ENCODE measurements around the gene ENDOV. TPM values are rescaled to one million over a fixed set of nuclear protein-coding genes. Genes with fewer than 3 reads are reported as not detected.

Gene ENDOV
- polyA plus RNA-seq, 1 donor (not counting 4 experiments of a cell fraction or from before 2014, with no cell fraction given) = 10.9 TPM

DNA sequence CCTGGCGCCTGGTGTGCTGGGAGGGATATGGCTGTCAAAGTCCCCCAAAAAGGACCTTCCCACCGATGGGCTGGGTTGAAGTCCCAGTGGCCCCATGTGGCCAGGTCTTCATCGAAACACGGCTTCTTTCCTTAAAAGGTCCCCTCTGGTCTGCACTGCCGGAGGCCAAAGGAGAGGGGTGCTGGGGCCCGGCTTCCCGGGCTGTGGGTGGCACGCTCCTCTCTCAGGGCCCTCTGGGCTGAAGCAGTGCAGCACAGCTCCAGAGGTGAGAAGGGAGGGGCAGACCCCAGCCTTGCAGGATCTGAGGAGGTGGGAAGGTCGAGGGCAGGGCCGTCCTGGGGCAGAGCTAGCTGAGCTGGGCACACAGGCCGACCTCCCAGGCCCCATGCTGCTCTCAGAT is 54.7 kb downstream of the ENDOV start:
- H3K79me2 ChIP-seq (ENCODE audit: control insufficient read depth, insufficient read depth, low read length) = no peaks in the 10 kb centered on the region
- H3K36me3 ChIP-seq (ENCODE audit: control insufficient read depth in 2 of 2, extremely low read depth in 1 of 2, insufficient read depth in 2 of 2, low read length in 2 of 2) = no peaks in the 10 kb centered on the region
- H3K4me1 ChIP-seq (ENCODE audit: control insufficient read depth, extremely low read depth, insufficient read depth, low read length) = peaks cover under 1% of the 10 kb centered on the region
- no peak for TF ChIP-seq EZH2 (IDR thresholded peaks at IDR 0.05; ENCODE audit: low read length)
- H3K9ac ChIP-seq (ENCODE audit: control insufficient read depth, extremely low read depth, insufficient read depth, low read length) = no peak overlapping the region
- no peak overlapping the region for H2AFZ ChIP-seq (ENCODE audit: control insufficient read depth, low read length)
- H3K27me3 ChIP-seq (ENCODE audit: control insufficient read depth, extremely low read depth, insufficient read depth, low read length) = peaks cover 83% of the 10 kb centered on the region
- H4K20me1 ChIP-seq (ENCODE audit: control insufficient read depth, extremely low read depth, insufficient read depth, low read length) = peaks cover under 1% of the 10 kb centered on the region
- DNase-seq (ENCODE audit: low read depth, low spot score) (no peak), FAIRE-seq (no peak)
- H3K4me3 ChIP-seq (ENCODE audit: control insufficient read depth in 2 of 3, extremely low read depth in 1 of 3, insufficient read depth in 2 of 3, low read depth in 1 of 3, low read length in 3 of 3) = no peak overlapping the region
- no peaks in the 10 kb centered on the region for H3K9me3 ChIP-seq (ENCODE audit: control insufficient read depth, low read depth, low read length)
- H3K4me2 ChIP-seq (ENCODE audit: control insufficient read depth, extremely low read depth, insufficient read depth, low read depth, low read length) = no peak overlapping the region
- no peak overlapping the region for H3K27ac ChIP-seq (ENCODE audit: control insufficient read depth, insufficient read depth, low read length)
- dilution Hi-C loops (cut with MboI; ENCODE audit: extremely low pct_ligation_motif_present, low sequenced_read_pairs) = no loop called here
- no peaks in the 10 kb centered on the region for H3K9me1 ChIP-seq (ENCODE audit: control insufficient read depth, extremely low read depth, insufficient read depth, low read length)

DNA sequence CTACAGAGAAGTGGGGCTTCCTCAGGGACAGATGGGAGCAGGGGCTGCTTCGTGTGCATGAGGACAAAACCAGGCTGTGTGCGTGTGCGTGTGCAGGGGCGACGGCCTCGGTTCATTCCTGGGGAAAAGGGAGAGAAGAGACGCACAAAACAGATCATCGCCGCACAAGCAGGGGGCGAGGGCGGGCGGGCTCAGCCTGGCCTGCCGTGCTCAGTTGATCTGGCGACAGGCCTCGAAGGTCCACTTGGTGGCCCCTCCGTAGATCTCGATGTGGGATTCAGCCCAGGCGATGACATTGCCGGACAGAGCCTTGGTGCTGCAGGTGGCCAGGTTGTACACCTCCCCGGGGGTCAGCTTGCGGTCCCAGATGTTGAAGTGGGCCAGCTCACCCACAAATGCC is 55.6 kb downstream of the ENDOV start:
- no peak for TF ChIP-seq EZH2 (IDR thresholded peaks at IDR 0.05; ENCODE audit: low read length)
- TF ChIP-seq, protein P1, sequence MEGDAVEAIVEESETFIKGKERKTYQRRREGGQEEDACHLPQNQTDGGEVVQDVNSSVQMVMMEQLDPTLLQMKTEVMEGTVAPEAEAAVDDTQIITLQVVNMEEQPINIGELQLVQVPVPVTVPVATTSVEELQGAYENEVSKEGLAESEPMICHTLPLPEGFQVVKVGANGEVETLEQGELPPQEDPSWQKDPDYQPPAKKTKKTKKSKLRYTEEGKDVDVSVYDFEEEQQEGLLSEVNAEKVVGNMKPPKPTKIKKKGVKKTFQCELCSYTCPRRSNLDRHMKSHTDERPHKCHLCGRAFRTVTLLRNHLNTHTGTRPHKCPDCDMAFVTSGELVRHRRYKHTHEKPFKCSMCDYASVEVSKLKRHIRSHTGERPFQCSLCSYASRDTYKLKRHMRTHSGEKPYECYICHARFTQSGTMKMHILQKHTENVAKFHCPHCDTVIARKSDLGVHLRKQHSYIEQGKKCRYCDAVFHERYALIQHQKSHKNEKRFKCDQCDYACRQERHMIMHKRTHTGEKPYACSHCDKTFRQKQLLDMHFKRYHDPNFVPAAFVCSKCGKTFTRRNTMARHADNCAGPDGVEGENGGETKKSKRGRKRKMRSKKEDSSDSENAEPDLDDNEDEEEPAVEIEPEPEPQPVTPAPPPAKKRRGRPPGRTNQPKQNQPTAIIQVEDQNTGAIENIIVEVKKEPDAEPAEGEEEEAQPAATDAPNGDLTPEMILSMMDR (optimal IDR thresholded peaks at IDR 0.05 in 1 of 3, IDR thresholded peaks at IDR 0.05 in 1 of 3, conservative IDR thresholded peaks at IDR 0.05 in 1 of 3; ENCODE audit: extremely low read depth in 1 of 3, insufficient read depth in 2 of 3, low read length in 3 of 3) = no peak
- dilution Hi-C loops (cut with MboI; ENCODE audit: extremely low pct_ligation_motif_present, low sequenced_read_pairs) = no loop called here
- no peak overlapping the region for H3K4me3 ChIP-seq (ENCODE audit: control insufficient read depth in 2 of 3, extremely low read depth in 1 of 3, insufficient read depth in 2 of 3, low read depth in 1 of 3, low read length in 3 of 3)
- H4K20me1 ChIP-seq (ENCODE audit: control insufficient read depth, extremely low read depth, insufficient read depth, low read length) = peaks cover 3% of the 10 kb centered on the region
- H3K9ac ChIP-seq (ENCODE audit: control insufficient read depth, extremely low read depth, insufficient read depth, low read length) = no peak overlapping the region
- peaks cover 85% of the 10 kb centered on the region for H3K27me3 ChIP-seq (ENCODE audit: control insufficient read depth, extremely low read depth, insufficient read depth, low read length)
- no peaks in the 10 kb centered on the region for H3K9me3 ChIP-seq (ENCODE audit: control insufficient read depth, low read depth, low read length)
- H3K4me1 ChIP-seq (ENCODE audit: control insufficient read depth, extremely low read depth, insufficient read depth, low read length) = peaks cover 7% of the 10 kb centered on the region
- no peak overlapping the region for H3K27ac ChIP-seq (ENCODE audit: control insufficient read depth, insufficient read depth, low read length)
- no peak overlapping the region for H2AFZ ChIP-seq (ENCODE audit: control insufficient read depth, low read length)
- FAIRE-seq (no peak), DNase-seq (ENCODE audit: low read depth, low spot score) (no peak)
- no peaks in the 10 kb centered on the region for H3K79me2 ChIP-seq (ENCODE audit: control insufficient read depth, insufficient read depth, low read length)
- H3K9me1 ChIP-seq (ENCODE audit: control insufficient read depth, extremely low read depth, insufficient read depth, low read length) = no peaks in the 10 kb centered on the region
- no peaks in the 10 kb centered on the region for H3K36me3 ChIP-seq (ENCODE audit: control insufficient read depth in 2 of 2, extremely low read depth in 1 of 2, insufficient read depth in 2 of 2, low read length in 2 of 2)
- H3K4me2 ChIP-seq (ENCODE audit: control insufficient read depth, extremely low read depth, insufficient read depth, low read depth, low read length) = no peak overlapping the region

DNA sequence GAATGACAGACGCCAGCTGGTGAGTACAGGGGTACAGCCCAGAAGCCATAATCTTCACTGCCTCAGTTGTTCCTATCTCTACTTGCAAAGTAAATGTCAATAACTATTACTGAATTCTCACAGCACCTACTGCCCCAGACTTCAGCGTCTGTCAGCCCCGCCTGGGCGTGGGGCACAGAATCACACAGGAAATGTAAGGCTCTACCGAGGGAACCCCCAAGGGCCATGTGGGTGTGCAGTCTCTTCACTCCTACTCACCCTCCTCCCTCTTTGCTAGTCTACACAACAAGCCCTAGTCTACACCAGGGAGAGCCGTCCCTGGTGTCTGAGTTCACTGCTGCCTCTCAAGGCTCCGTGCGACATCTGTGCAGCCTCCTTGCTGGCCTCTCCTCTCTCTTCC is 57.0 kb downstream of the ENDOV start:
- dilution Hi-C loops (cut with MboI; ENCODE audit: extremely low pct_ligation_motif_present, low sequenced_read_pairs) = no loop called here
- H3K4me2 ChIP-seq (ENCODE audit: control insufficient read depth, extremely low read depth, insufficient read depth, low read depth, low read length) = no peak overlapping the region

More for the DNA sequence above, 57.0 kb downstream of the ENDOV start:
- no peaks in the 10 kb centered on the region for H3K9me3 ChIP-seq (ENCODE audit: control insufficient read depth, low read depth, low read length)
- H3K27ac ChIP-seq (ENCODE audit: control insufficient read depth, insufficient read depth, low read length) = no peak overlapping the region
- FAIRE-seq (no peak), DNase-seq (ENCODE audit: low read depth, low spot score) (no peak)
- no peaks in the 10 kb centered on the region for H3K79me2 ChIP-seq (ENCODE audit: control insufficient read depth, insufficient read depth, low read length)
- no peaks in the 10 kb centered on the region for H3K9me1 ChIP-seq (ENCODE audit: control insufficient read depth, extremely low read depth, insufficient read depth, low read length)
- H2AFZ ChIP-seq (ENCODE audit: control insufficient read depth, low read length) = no peak overlapping the region
- H3K27me3 ChIP-seq (ENCODE audit: control insufficient read depth, extremely low read depth, insufficient read depth, low read length) = peaks cover 88% of the 10 kb centered on the region
- H3K9ac ChIP-seq (ENCODE audit: control insufficient read depth, extremely low read depth, insufficient read depth, low read length) = no peak overlapping the region
- H3K4me3 ChIP-seq (ENCODE audit: control insufficient read depth in 2 of 3, extremely low read depth in 1 of 3, insufficient read depth in 2 of 3, low read depth in 1 of 3, low read length in 3 of 3) = no peak overlapping the region
- no peaks in the 10 kb centered on the region for H3K36me3 ChIP-seq (ENCODE audit: control insufficient read depth in 2 of 2, extremely low read depth in 1 of 2, insufficient read depth in 2 of 2, low read length in 2 of 2)
- H4K20me1 ChIP-seq (ENCODE audit: control insufficient read depth, extremely low read depth, insufficient read depth, low read length) = peaks cover 3% of the 10 kb centered on the region
- peaks cover 7% of the 10 kb centered on the region for H3K4me1 ChIP-seq (ENCODE audit: control insufficient read depth, extremely low read depth, insufficient read depth, low read length)
- no peak for TF ChIP-seq EZH2 (IDR thresholded peaks at IDR 0.05; ENCODE audit: low read length)
- TF ChIP-seq, protein P1 (optimal IDR thresholded peaks at IDR 0.05 in 1 of 3, IDR thresholded peaks at IDR 0.05 in 1 of 3, conservative IDR thresholded peaks at IDR 0.05 in 1 of 3; ENCODE audit: extremely low read depth in 1 of 3, insufficient read depth in 2 of 3, low read length in 3 of 3) = no peak
